ENCODE data around the gene SORCS2. TPM values are rescaled to one million over a fixed set of nuclear protein-coding genes. Genes with fewer than 3 reads are reported as not detected.

Gene SORCS2
- total and polyA plus RNA-seq, 2 of the 8 experiments (the other 6 are each of a cell fraction or from before 2014, with no cell fraction given) = 0.36 to 1.8 TPM

DNA sequence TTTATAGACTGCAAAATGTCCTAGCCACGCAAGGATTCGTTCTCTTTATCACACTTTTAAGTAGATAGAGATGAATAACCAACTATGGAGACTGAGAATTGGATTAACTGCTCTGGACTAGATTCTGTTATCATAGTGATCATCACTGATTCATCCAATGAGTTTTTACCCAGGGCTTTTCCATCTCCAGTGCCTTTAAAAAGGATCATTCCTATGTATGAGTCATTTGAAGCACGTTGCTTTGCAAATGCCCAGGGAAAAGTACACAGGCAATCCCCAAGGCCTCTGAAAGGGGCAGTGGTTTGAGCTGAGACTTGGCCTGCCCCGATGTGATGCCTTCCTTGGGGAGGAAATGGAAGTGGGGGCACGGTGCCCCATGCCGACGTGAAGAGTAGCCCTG lies 365.1 kb downstream of the SORCS2 start:
- no peak overlapping the region for H3K4me3 ChIP-seq (ENCODE audit: extremely low read depth in 1 of 4, insufficient read depth in 2 of 4, low read depth in 3 of 4, low read length in 4 of 4)
- H2BK120ac ChIP-seq (replicated peaks; ENCODE audit: low read depth, low read length) = no peak overlapping the region
- H2BK20ac ChIP-seq (ENCODE audit: low read length) = no peak overlapping the region
- no peak overlapping the region for H2BK15ac ChIP-seq (ENCODE audit: low read length)
- H4K5ac ChIP-seq (ENCODE audit: insufficient read length, low read depth, low read length) = no peak overlapping the region
- no peaks in the 10 kb centered on the region for H3K79me2 ChIP-seq (ENCODE audit: control insufficient read depth in 1 of 2, insufficient read depth in 2 of 2, low read length in 2 of 2)
- no peak overlapping the region for H2AK5ac ChIP-seq (ENCODE audit: low read depth, low read length)
- no peaks in the 10 kb centered on the region for H3K4me1 ChIP-seq (replicated peaks in 1 of 4; ENCODE audit: control insufficient read depth in 3 of 4, insufficient read depth in 4 of 4, low read length in 3 of 4)
- H3K23me2 ChIP-seq (ENCODE audit: low read depth, low read length) = peaks cover 12% of the 10 kb centered on the region; the same call in 1 of the 2 replicates
- no peak overlapping the region for H3K18ac ChIP-seq (ENCODE audit: extremely low read depth, low read length)
- H3K9ac ChIP-seq (replicated peaks in 1 of 4; ENCODE audit: extremely low read depth in 1 of 4, low read depth in 3 of 4, low read length in 3 of 4) = no peak overlapping the region
- H3K4me2 ChIP-seq (ENCODE audit: insufficient read depth in 1 of 2, low read depth in 2 of 2, low read length in 2 of 2) = no peak overlapping the region
- peaks cover 0 to 6% of the 10 kb centered on the region in 2 experiments for H4K20me1 ChIP-seq (replicated peaks in 1 of 2; ENCODE audit: control insufficient read depth in 1 of 2, insufficient read depth in 2 of 2, low read length in 2 of 2)
- DNase-seq (ENCODE audit: low read depth in 1 of 2, low spot score in 2 of 2) (no peak), FAIRE-seq (no peak)
- H3K9me3 ChIP-seq (ENCODE audit: insufficient read depth in 2 of 2, low read depth in 1 of 2, low read length in 1 of 2) = peaks cover 21 to 37% of the 10 kb centered on the region in 2 experiments
- no peak overlapping the region for H3K56ac ChIP-seq (replicated peaks; ENCODE audit: insufficient read length, low read depth, low read length)
- no peak overlapping the region for H3K27ac ChIP-seq (ENCODE audit: low read depth, low read length)
- no peaks in the 10 kb centered on the region; a peak in 1 of 7 replicates for H3K27me3 ChIP-seq (replicated peaks in 1 of 4; ENCODE audit: control insufficient read depth in 3 of 4, extremely low read depth in 1 of 4, insufficient read depth in 3 of 4, low read length in 3 of 4)
- TF ChIP-seq SAP30 (IDR thresholded peaks at IDR 0.05; ENCODE audit: insufficient read depth, insufficient replicate concordance, low read length) = no peak
- TF ChIP-seq BACH1 (IDR thresholded peaks at IDR 0.05; ENCODE audit: low read length) = no peak
- TF ChIP-seq SRF (IDR thresholded peaks at IDR 0.05; ENCODE audit: low read depth, low read length) = no peak
- TF ChIP-seq NANOG (IDR thresholded peaks at IDR 0.05; ENCODE audit: insufficient read depth, low read depth, low read length, poor library complexity, severe bottlenecking) = no peak
- TF ChIP-seq POU5F1 (IDR thresholded peaks at IDR 0.05; ENCODE audit: low read depth, low read length) = no peak
- H3K36me3 ChIP-seq (ENCODE audit: control insufficient read depth in 2 of 4, insufficient read depth in 4 of 4, low read length in 3 of 4) = no peaks in the 10 kb centered on the region
- ChIA-PET POLR2A (ENCODE audit: partially characterized antibody) (no interaction called here), CTCF (ENCODE audit: partially characterized antibody) (interaction anchor here (2.1 kb wide), 1 partner anchor 11 kb away, joined by 5 read pairs; no protein-coding TSS in a partner anchor)
- no peak overlapping the region for H2BK5ac ChIP-seq (ENCODE audit: low read depth, low read length)
- no peak overlapping the region for H3K4ac ChIP-seq (replicated peaks; ENCODE audit: insufficient read length, low read depth, low read length)
- no peak overlapping the region for H4K8ac ChIP-seq (ENCODE audit: extremely low read depth, insufficient read depth, low read length)
- no peaks in the 10 kb centered on the region for H3K79me1 ChIP-seq (ENCODE audit: low read depth, low read length)
- H3K14ac ChIP-seq (ENCODE audit: insufficient read length) = no peak overlapping the region
- H4K91ac ChIP-seq (replicated peaks; ENCODE audit: insufficient read length, low read length) = no peak overlapping the region
- H3K23ac ChIP-seq (ENCODE audit: insufficient read length) = no peak overlapping the region
- 87% methylated on average over 7 of the region's 7 CpGs; no CpG with 5 or more reads in 1 of the 2 experiments for WGBS, 2 experiments (ENCODE audit: extremely low coverage in 1 of 2, insufficient coverage in 1 of 2, insufficient read length in 1 of 2, insufficient replicate concordance in 2 of 2, low coverage in 1 of 2, low lambda C conversion rate in 2 of 2, missing lambda C conversion rate in 1 of 2)
- no peak overlapping the region for H2AFZ ChIP-seq (ENCODE audit: low read length)
- no peak overlapping the region for H2BK12ac ChIP-seq (ENCODE audit: low read depth, low read length)
